GM19238 (cell line): ENCODE data around the gene MYL12B.
"Not testable (repeated sequence)": the region's sequence is repeated elsewhere in the genome, so short reads cannot be mapped to it uniquely, and the experiment has no call there.

Source experiments
- DNase-seq: peaks from one replicate; pipeline ENCODE4 v3.0.0; 2011; ENCODE audit warnings: low spot score; ENCODE audit not compliant: insufficient read length

The MYL12B gene

DNA sequence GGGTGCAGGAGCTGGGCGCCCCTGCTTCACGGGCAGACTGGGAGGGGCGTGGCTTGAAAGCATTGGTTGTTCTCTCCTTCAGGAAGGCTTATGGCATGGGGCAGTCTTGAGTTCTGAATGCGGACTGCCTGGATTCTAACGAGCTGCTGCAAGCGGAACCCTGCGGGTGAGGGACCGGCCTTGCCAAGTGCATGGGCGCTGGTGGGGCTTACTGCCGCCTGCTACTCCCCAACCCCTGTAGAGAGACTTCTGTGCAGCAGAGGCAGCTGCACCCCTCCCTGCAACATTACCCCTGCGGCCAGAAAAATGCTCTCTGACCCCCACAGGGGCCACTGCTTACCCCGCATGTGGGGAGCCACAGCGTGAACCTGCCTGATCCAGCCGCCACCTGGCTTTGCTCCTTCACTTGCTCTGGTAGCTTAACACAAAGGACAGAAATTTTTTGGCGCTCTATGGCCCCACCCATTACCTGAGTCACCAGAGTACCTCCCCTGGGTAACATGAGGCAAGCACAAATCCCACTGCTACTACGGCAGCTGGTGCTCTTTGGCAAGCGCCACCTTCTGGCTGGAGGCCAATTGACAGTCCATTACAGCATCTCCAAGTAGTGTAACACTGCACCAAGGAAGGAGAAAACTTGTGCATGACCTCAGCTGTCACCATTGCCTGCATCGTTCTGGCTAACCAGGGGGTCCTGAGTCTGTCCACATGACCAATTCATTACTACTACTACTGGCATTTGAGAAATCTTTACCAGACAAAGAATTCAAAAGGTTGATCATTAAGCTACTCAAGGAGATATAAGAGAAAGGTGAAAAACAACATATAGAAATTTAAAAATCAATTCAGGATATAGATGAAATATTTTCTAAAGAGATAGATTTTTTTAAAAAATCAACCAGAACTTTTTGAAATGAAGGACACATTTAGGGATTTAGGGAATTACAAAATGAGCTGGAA lies 35.4 kb downstream of the MYL12B start:
- peak; percentile 59 for DNase-seq

DNA sequence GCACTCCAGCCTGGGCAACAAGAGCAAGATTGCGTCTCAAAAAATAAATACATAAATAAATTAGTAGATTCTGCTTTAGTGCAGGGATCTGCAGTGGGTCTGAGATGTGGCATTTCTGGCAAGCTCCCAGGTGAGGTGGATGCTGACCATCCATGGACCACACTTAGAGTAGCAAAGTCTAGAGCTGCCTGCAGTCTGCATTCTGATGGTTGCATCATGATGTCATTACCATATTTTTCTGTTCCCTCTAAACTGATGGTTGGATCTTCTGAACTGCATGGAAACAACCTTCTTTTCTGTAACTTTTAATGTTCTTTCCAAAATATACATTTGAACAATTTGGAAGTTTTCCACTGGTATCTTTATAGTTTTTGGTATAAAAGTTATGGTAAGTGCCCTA lies 42.9 kb downstream of the MYL12B start:
- no peak for DNase-seq

DNA sequence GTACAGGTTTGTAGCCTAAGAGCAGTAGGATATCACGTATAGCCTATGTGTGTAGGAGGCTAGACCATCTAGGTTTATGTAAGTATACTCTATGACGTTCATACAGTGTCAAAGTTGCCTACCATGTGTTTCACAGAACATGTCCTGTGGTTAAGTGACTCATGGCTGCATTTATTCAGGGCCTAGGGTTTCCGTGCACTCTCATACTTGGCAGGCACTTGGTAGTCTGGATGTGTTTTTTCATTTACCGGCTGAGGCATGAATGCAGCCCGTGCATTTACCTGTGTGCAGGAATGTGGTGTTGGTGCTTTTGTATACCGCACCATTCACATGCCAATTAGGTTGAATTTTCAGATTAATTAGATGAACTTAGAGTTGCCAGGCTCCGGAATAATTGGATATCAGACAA lies 43.4 kb downstream of the MYL12B start:
- no peak for DNase-seq

DNA sequence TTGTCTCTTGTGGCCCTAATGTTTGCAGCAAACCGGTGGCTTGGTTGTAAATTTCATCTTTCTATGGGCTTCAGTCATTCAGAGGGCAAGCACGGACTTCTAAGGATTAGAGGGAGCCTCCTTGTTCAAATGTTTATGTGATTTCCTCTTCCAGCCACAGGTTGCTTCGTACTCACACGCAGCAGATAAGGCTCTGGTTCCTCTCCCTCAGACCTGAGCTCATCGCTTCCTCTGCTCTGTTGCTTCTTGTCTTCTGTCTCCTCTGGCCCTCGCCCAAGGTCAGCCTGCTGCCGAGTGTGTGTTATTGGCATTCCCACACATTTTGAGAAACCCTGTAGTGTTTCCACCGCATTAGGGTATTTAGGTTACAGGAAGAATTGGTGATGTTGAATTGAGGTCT lies 44.0 kb downstream of the MYL12B start:
- no peak for DNase-seq

DNA sequence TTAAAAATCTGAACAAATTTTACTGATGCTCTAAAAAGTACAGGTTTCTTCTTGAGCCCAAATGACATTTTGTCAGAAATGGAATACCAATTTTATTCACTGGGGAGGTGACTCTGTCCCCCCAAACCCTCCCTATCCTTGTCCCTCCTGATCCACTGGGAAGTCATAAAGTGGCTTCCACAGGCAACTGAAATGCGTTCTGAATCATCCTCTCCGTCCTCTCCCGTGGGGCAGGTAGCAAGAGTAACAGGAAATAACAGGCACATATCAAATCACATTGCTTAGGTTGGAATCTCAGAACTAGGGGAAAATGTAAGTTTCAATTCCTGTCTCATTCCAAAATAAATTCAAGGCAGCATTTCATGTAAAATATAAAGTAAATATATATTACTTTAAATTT lies 44.5 kb downstream of the MYL12B start:
- DNase-seq: no peak

DNA sequence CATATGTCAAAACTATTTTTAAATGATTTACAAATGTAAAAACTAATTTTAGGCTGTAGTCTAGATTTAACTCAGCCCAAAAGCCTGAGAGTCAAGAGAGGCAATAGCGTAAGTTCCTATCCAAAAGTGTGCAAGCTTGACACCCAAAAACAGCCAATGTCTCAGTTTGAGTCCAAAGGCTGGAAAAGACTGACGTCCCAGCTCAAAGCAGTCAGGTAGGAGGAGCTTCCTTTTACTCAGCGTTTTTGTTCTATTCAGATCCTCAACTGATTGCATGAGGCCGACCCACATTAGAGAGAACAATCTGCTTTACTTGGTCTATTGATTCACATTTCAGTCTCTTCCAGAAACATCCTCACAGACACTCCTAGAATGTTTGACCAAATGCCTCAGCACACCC lies 51.8 kb downstream of the MYL12B start:
- DNase-seq: no peak

DNA sequence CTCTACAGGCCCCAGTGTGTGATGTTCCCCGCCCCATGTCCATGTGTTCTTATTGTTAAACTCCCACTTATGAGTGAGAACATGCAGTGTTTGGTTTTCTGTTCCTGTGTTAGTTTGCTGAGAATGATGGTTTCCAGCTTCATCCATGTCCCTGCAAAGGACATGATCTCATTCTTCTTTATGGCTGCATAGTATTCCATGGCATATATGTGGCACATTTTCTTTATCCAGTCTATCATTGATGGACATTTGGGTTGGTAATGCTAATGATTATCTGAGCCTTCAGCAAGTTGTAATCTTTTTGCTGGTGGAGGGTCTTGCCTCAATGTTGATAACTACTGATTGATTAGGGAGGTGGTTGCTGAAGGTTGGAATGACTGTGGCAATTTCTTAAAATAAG lies 53.4 kb downstream of the MYL12B start:
- not testable (repeated sequence) for DNase-seq

DNA sequence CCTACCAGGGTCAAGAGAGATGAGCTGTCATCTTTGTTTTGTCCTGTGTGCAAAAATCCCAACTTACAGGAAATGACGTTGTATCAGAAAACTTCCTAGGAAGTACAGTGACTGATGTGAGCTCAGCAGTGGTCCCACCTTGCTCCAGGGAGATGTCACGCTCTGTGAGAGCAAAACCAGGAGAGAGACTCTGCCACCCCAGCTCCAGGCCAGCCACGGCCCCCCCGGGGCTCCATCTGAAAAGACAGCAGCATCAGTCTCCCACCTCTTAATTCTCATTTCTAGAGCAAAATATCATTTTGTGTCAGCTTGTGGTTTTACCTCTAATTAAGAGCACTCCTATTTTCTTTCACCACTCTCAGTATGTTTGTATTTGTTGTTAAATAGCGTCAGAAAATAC lies 57.5 kb downstream of the MYL12B start:
- DNase-seq: no peak

DNA sequence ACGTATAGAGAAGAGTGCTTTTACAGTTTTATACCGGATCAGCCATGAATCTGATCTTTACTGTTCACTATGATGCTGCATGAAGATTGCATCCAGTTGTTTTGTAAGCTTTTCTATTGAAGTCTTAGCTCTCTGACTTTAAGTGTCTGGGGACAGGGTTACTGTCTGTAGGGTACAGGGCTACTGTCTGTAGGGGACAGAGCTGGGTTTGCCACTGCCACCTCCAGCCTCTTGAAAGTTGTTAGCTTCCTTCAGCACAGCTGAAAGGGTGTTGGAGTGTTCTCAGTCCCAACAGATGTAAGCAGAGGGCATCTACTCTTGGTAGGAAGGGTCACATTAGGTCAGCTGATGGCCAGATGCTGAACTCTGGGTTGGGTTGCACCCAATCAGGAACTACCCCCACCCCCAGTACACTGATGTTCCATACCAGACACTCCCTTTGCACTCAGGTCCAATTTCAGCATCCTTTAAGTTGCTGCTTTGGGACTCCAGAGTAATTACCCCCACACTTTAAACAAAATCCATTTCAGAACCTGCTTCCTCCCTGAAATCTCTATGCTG lies 58.0 kb downstream of the MYL12B start:
- no peak for DNase-seq

DNA sequence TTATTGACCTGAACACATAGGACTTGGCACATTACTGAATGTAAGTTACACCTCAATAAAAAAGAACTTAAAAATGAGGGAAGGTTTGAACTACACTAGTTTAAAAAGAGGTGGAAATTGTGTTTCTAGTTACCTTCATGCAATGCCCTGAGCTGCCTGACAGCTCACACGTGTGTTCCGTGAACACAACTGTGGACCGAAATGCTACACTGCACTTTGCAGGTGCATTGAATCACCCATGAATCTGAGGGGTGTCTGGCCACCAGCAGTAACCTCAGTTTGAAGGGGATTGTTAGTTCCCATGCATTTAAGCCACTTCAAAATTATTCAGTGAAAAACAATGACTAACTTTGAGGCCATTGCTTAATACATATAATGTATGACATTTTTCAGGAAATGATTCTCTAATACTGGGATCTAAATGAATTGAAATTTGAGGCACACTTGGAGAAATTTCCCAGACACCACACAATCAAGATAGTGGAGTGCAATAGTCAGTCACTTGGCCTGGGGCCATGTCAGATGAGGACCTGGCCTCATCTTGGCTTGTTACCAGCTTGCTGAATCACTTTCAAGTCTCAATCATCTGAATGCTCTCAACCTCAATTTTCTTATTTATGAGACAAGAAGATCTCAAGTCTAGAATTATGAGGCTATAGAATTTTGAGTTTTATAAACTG lies 59.3 kb downstream of the MYL12B start:
- no peak for DNase-seq

DNA sequence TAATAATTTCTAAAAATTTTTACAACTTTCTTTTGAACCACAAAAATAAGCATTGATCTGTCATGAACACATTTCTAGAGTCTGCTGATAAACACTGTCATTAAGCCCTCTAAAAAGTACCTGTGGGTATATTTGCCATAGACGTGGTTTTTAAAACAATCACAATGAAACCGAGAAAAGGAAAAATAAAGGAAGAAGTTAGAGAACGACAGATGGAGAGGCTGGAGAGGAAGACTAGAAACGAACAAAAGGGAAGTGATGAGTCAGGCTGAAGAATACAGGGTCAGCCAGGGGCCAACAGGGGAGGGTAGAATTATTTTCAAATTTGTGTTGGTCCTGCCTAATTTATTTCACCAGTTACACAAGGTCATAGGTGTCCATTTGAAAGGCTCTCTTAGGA lies 62.0 kb downstream of the MYL12B start:
- DNase-seq: no peak
